Stimulated activated CD4-positive, alpha-beta T cell treated with anti-CD3 and anti-CD28 coated beads, TNF-alpha, amount 100 ng/mL, for 48 hours (primary cell): ENCODE measurements around the gene ERC1.
"Not testable (repeated sequence)": the region's sequence is repeated elsewhere in the genome, so short reads cannot be mapped to it uniquely, and the experiment has no call there.

Experiments
- DNase-seq, 3 donors: peaks; one replicate each; pipeline ENCODE4 v3.0.0-alpha.2; 2020; ENCODE audit warnings: low read depth in 3 of 3

Gene ERC1

GRCh38 chr12:1218369-1218768 is 227.3 kb downstream of the ERC1 start:
- no peak for DNase-seq

- DNase-seq, result no peak
Observed at GRCh38 chr12:1220127-1221092, 229.4 kb downstream of the ERC1 start.

DNA sequence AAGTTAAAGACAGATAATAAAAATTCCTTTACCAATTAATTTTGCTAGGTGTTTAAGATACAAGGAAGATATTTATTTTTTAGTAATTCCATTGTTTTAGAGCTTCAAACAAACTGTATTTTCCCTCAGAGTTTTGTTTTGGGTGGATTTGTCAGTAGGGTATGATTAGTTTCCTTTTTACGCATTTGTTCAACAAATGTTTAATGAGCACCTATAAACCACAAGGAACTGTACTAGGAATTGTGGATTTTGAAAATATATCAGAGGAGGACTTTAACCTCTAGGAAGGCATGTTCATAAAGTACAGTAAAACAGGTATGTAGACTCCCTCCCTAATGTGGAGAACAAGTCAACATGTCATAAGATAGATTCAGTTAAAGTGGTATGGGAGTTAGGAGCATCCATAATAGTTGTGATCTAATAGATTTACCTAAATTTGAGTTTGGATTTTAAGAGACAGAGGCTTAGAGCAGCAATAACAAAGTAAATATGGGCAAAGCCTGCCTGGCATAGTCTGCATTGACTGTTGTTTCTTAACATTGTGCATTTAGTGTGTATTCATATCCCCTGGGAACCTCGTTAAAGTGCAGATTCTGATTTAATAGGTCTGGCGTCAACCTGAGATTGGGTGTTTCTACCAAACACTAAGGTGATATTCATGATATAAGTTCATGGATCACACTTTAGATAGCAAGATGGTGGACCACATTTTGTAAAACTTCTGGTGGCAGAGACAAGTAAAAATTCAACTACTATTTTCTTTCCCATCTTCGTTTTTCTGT is 232.0 kb downstream of the ERC1 start:
- no peak for DNase-seq

GRCh38 chr12:1226951-1227350 is 235.9 kb downstream of the ERC1 start:
- DNase-seq, result no peak

GRCh38 chr12:1234073-1234472 is 243.1 kb downstream of the ERC1 start:
- no peak for DNase-seq

DNA sequence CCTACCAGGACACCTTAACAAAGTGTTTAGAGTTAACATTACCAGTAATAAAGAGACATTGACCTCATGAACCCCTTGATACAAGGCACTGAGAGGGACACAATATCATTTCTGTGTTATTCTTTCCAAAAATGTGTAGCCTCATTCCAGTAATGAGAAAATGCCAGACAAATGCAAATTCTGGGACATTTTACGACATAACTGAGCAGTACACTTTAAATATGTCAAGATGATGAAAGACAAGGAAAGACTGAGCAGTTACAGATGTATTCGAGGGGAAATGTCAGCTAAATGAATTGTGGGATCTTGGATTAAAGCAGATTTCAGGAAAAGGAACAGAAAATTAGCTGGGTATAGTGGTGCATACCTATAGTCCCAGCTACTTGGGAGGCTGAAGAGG is 255.6 kb downstream of the ERC1 start:
- no peak for DNase-seq

DNA sequence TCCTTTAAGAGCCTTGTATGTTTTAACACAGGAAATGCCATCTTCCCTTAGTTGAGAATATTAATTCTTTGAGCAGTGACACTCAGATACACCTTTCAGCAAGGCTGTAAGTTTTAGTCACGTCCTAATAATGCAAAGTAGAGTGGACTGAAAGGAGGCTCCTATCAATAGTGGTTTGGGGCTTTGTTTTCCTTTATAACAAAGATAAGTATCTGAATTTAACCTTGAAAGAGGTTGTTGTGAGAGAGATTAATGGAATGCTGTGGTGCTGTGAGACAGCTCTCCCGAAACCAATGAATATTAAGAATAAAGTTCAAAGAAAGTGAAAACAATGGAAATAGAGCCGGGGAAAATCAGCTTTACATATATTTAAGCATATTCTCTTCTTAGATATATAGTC is 259.6 kb downstream of the ERC1 start:
- no peak for DNase-seq

GRCh38 chr12:1252758-1253157 is 261.7 kb downstream of the ERC1 start:
- no peak for DNase-seq

DNA sequence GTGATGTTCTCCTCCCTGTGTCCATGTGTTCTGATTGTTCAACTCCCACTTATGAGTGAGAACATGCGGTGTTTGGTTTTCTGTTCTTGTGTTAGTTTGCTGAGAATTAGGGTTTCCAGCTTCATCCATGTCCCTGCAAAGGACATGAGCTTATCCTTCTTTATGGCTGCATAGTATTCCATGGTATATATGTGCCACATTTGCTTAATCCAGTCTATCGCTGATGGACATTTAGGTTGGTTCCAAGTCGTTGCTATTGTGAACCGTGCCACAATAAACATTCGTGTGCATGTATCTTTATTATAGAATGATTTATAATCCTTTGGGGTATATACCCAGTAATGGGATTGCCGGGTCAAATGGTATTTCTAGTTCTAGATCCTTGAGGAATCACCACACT is 264.1 kb downstream of the ERC1 start:
- DNase-seq, result not testable (repeated sequence)

DNA sequence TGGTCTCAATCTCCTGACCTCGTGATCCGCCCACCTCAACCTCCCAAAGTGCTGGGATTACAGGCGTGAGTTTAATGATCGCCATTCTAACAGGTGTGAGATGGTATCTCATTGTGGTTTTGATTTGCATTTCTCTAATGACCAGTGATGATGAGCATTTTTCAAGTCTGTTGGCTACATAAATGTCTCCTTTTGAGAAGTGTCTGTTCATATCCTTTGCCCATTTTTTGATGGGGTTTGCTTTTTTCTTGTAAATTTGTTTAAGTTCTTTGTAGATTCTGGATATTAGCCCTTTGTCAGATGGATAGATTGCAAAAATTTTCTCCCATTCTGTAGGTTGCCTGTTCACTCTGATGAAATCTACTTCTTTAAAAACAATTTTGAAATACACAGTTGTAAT is 264.8 kb downstream of the ERC1 start:
- not testable (repeated sequence) for DNase-seq

GRCh38 chr12:1256285-1256684 is 265.3 kb downstream of the ERC1 start:
- DNase-seq, result no peak

- no peak for DNase-seq
Observed at GRCh38 chr12:1256991-1257390, 266.0 kb downstream of the ERC1 start.

GRCh38 chr12:1262011-1262410 is 271.0 kb downstream of the ERC1 start:
- no peak for DNase-seq

GRCh38 chr12:1267243-1267642 is 276.2 kb downstream of the ERC1 start:
- DNase-seq, result no peak

DNA sequence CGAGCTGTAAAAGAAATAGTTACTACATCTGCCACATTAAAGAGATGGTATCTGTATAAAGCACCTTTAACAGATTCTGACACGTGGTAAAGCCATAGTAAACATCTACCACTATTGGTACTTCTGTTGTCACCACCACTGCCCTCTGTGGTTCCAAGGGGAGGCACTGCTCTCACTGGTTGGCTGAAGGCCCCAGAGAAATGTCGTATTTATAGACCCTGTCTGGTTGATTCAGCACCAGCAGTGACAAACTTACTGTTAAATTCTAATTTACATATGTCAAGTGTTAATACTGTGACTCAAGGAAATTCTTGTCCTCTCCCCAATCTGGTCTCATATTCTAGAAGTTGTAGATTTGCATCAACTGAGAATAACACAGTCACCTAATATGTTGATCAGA is 281.1 kb downstream of the ERC1 start:
- no peak for DNase-seq

GRCh38 chr12:1273051-1273450 is 282.0 kb downstream of the ERC1 start:
- DNase-seq, result no peak

DNA sequence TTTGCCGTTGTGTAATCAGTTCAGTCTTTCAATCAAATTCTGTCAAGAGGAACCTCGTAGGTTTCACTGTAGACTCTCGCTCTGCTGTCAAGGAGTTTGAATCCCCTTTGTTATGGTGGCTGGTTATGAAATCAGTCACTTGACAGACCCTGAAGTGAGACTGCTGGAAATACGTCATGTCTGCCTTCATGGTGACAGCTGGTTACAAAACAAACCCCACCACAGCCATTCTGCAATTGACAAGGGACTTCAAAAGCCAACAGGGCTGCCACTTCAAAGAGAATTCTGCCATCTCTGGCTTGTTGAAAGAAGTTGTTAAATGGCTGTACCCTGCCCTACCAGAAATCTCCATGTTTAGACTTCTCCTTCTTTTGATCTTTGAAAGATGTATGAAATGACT is 286.9 kb downstream of the ERC1 start:
- DNase-seq, result no peak

DNA sequence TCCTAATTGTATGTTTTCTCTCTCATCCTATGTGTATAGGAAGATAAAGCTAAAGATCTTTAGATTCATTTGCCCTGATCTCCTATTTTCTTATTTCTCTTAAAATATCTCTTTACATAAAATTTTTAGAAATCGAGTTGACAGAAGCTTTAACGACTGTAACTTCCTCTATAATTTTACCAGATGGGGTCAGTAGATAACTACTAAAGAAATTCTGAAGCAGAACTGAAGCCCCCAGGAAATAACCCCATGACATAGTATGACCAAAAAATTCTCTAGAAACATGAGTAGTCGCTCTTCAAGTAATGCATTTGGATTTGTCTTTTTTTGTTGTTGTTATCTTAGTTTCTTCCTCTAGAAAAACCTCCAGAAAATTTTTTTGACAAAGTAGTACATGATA is 288.0 kb downstream of the ERC1 start:
- no peak for DNase-seq

GRCh38 chr12:1280059-1280458 is 289.0 kb downstream of the ERC1 start:
- no peak for DNase-seq

GRCh38 chr12:1281683-1282366 is 290.8 kb downstream of the ERC1 start:
- DNase-seq, result no peak

GRCh38 chr12:1282670-1283315 is 291.8 kb downstream of the ERC1 start:
- no peak for DNase-seq

DNA sequence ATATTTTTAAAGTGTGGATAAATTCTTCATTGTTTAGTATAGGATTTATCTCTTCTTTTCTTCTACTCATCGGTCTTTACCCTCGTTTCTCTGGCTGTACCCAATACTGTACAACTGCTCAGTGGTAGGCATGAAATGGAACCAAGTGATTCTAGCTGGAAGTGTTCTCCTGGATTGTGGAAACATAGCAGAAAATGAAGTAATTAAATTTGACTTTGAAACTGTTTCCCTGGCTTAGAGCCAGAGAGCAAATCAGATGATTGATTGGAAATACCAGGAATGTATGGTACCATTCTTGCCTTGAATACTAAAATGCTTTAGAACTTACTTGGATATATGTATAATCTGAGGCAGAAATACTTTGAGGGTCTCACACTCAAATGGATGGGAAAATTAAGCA is 292.3 kb downstream of the ERC1 start:
- DNase-seq, result no peak
